Activated T-cell treated with anti-CD3 and anti-CD28 coated beads, Interleukin-2, amount 50 U/mL, for 48 hours (primary cell): Measurements from ENCODE around the gene TMEM219.
"Not testable (repeated sequence)": the region's sequence is repeated elsewhere in the genome, so short reads cannot be mapped to it uniquely, and the experiment has no call there.

ENCODE experiments used
- DNase-seq, 2 experiments: peaks; one replicate each; pipeline ENCODE4 v3.0.0-alpha.2; 2020

Gene TMEM219

GRCh38 chr16:29961479-29962343 lies at the start of gene TMEM219:
TMEM219 (plus strand) TSS chr16:29962079; CDS start chr16:29963144, 1,065 bp downstream.
- peak; percentile 97 for DNase-seq

- DNase-seq, result no peak
Measured at GRCh38 chr16:29912087-29912486, 49.8 kb upstream of the TMEM219 start.

GRCh38 chr16:29913514-29913913 lies 48.4 kb upstream of the TMEM219 start:
- no peak for DNase-seq

GRCh38 chr16:29915590-29916247 lies 46.2 kb upstream of the TMEM219 start:
- no peak for DNase-seq

- DNase-seq, result no peak
Measured at GRCh38 chr16:29916979-29917378, 44.9 kb upstream of the TMEM219 start.

GRCh38 chr16:29920288-29921033 lies 41.4 kb upstream of the TMEM219 start:
- no peak for DNase-seq

- DNase-seq, result no peak
Measured at GRCh38 chr16:29921034-29921385, 40.9 kb upstream of the TMEM219 start.

GRCh38 chr16:29922326-29922725 lies 39.6 kb upstream of the TMEM219 start:
- no peak for DNase-seq

GRCh38 chr16:29922986-29923501 lies 38.8 kb upstream of the TMEM219 start:
- DNase-seq, result no peak

- peak; percentile 30 to 45 for DNase-seq
Measured at GRCh38 chr16:29925105-29925756, 36.6 kb upstream of the TMEM219 start.

GRCh38 chr16:29925781-29926710 lies 35.8 kb upstream of the TMEM219 start, which contains the start of gene KCTD13:
KCTD13 (minus strand) TSS chr16:29926226; CDS start chr16:29926033, 193 bp downstream.
- peak; percentile 98 for DNase-seq

GRCh38 chr16:29926711-29927052 lies 35.2 kb upstream of the TMEM219 start:
- no peak for DNase-seq

- no peak for DNase-seq
Measured at GRCh38 chr16:29927070-29927905, 34.6 kb upstream of the TMEM219 start.

GRCh38 chr16:29931750-29932149 lies 30.1 kb upstream of the TMEM219 start:
- DNase-seq, result not testable (repeated sequence)

GRCh38 chr16:29940656-29941055 lies 21.2 kb upstream of the TMEM219 start:
- DNase-seq, result no peak

- DNase-seq, result no peak
Measured at GRCh38 chr16:29943846-29944799, 17.8 kb upstream of the TMEM219 start.

GRCh38 chr16:29947897-29948296 lies 14.0 kb upstream of the TMEM219 start:
- no peak for DNase-seq

- no peak for DNase-seq
Measured at GRCh38 chr16:29950806-29951461, 10.9 kb upstream of the TMEM219 start.
